Large intestine (tissue), 3 donors: Measurements from ENCODE around the gene ST6GALNAC3. TPM values are rescaled to one million over a fixed set of nuclear protein-coding genes. Genes with fewer than 3 reads are reported as not detected.
A peak's percentile ranks its signal among the peaks of the same experiment; 100 is the strongest.

Experiments
- DNase-seq, 2 donors: peaks; one replicate each; pipeline versions ENCODE4 v3.0.0 to v3.0.0-alpha.2; 2013
- H3K27ac ChIP-seq: one replicate; pipeline ENCODE4 v1.5.1; 2013; ENCODE audit warnings: low read length
- H3K27me3 ChIP-seq: 2 replicates; pipeline ENCODE4 v1.6.1; 2013; ENCODE audit warnings: low read length; ENCODE audit not compliant: control insufficient read depth, insufficient read depth
- H3K36me3 ChIP-seq: 2 replicates; pipeline ENCODE4 v1.6.1; 2013; ENCODE audit warnings: low read length; ENCODE audit not compliant: control insufficient read depth, insufficient read depth
- H3K4me1 ChIP-seq: one replicate; pipeline ENCODE4 v1.6.1; 2013; ENCODE audit warnings: low read length; ENCODE audit not compliant: control insufficient read depth, insufficient read depth
- H3K4me3 ChIP-seq: one replicate; pipeline ENCODE4 v1.5.1; 2013; ENCODE audit warnings: low read length
- H3K9me3 ChIP-seq: one replicate; pipeline ENCODE4 v1.6.1; 2013; ENCODE audit warnings: mild to moderate bottlenecking, low read depth, low read length, moderate library complexity; ENCODE audit not compliant: control insufficient read depth
- WGBS: methylation state at CpG from one replicate; pipeline ENCODE4 v1.1.5; 2013; ENCODE audit warnings: low lambda C conversion rate; ENCODE audit not compliant: insufficient coverage; 5-methylcytosine and 5-hydroxymethylcytosine counted together
- polyA plus RNA-seq: library from polyadenylated mRNA; unstranded; fragments of 120-200 nt; gene quantifications from one replicate; pipeline ENCODE4 v1.2.1, GENCODE V29; 2013

The ST6GALNAC3 gene
- polyA plus RNA-seq, 1 donor = 18.0 TPM

GRCh38 chr1:76068953-76069561, 5.5 kb upstream of the ST6GALNAC3 start:
- WGBS = 100% methylated on average over 1 of the region's 3 CpGs
- no peaks in the 10 kb centered on the region for H3K27me3 ChIP-seq
- no peak overlapping the region for H3K27ac ChIP-seq

GRCh38 chr1:76070538-76070937, 4.0 kb upstream of the ST6GALNAC3 start:
- no peak for DNase-seq
- H3K27ac ChIP-seq = no peak overlapping the region
- 100% methylated on average over 2 of the region's 3 CpGs for WGBS

More at GRCh38 chr1:76068953-76069561, 5.5 kb upstream of the ST6GALNAC3 start:
- no peaks in the 10 kb centered on the region for H3K9me3 ChIP-seq
- no peak for DNase-seq
- H3K4me3 ChIP-seq = no peak overlapping the region
- H3K4me1 ChIP-seq = peaks cover 7% of the 10 kb centered on the region
- no peaks in the 10 kb centered on the region for H3K36me3 ChIP-seq

GRCh38 chr1:76073481-76073880, 1.1 kb upstream of the ST6GALNAC3 start:
- WGBS = no CpG with 5 or more reads among the region's 5 CpGs
- H3K27ac ChIP-seq = no peak overlapping the region
- no peaks in the 10 kb centered on the region for H3K27me3 ChIP-seq
- no peak overlapping the region for H3K4me3 ChIP-seq
- no peak for DNase-seq
- no peaks in the 10 kb centered on the region for H3K9me3 ChIP-seq
- H3K4me1 ChIP-seq = peaks cover 7% of the 10 kb centered on the region
- no peaks in the 10 kb centered on the region for H3K36me3 ChIP-seq

More at GRCh38 chr1:76070538-76070937, 4.0 kb upstream of the ST6GALNAC3 start:
- Histone ChIP-seq H3K4me1 (peaks cover 7% of the 10 kb centered on the region), H3K9me3 (no peaks in the 10 kb centered on the region), H3K36me3 (no peaks in the 10 kb centered on the region), H3K4me3 (no peak overlapping the region), H3K27me3 (no peaks in the 10 kb centered on the region)

GRCh38 chr1:76075188-76075489, 593 bp downstream of the ST6GALNAC3 start:
- H3K36me3 ChIP-seq = no peaks in the 10 kb centered on the region
- DNase-seq = no peak
- H3K27ac ChIP-seq = no peak overlapping the region
- no CpG with 5 or more reads among the region's 9 CpGs for WGBS
- H3K27me3 ChIP-seq = no peaks in the 10 kb centered on the region
- peaks cover 7% of the 10 kb centered on the region for H3K4me1 ChIP-seq
- peak overlapping the region; percentile 78 for H3K4me3 ChIP-seq
- H3K9me3 ChIP-seq = no peaks in the 10 kb centered on the region

GRCh38 chr1:76075877-76076276, 1.3 kb downstream of the ST6GALNAC3 start:
- 50% methylated on average over 1 of the region's 5 CpGs for WGBS
- peaks cover 7% of the 10 kb centered on the region for H3K4me1 ChIP-seq
- peak in 1 of 2 donors; percentile 49 for DNase-seq
- no peaks in the 10 kb centered on the region for H3K27me3 ChIP-seq
- H3K4me3 ChIP-seq = peak overlapping the region; percentile 78
- H3K36me3 ChIP-seq = no peaks in the 10 kb centered on the region
- no peaks in the 10 kb centered on the region for H3K9me3 ChIP-seq
- no peak overlapping the region for H3K27ac ChIP-seq

GRCh38 chr1:76079475-76080227, 5.1 kb downstream of the ST6GALNAC3 start:
- DNase-seq = no peak
- H3K4me1 ChIP-seq = no peaks in the 10 kb centered on the region
- H3K27ac ChIP-seq = no peak overlapping the region
- no peaks in the 10 kb centered on the region for H3K9me3 ChIP-seq
- H3K36me3 ChIP-seq = no peaks in the 10 kb centered on the region
- no peaks in the 10 kb centered on the region for H3K27me3 ChIP-seq
- 82% methylated on average over 3 of the region's 7 CpGs for WGBS
- no peak overlapping the region for H3K4me3 ChIP-seq

GRCh38 chr1:76080552-76081079, 6.1 kb downstream of the ST6GALNAC3 start:
- Histone ChIP-seq H3K4me3 (no peak overlapping the region), H3K27me3 (no peaks in the 10 kb centered on the region), H3K9me3 (no peaks in the 10 kb centered on the region), H3K4me1 (no peaks in the 10 kb centered on the region), H3K36me3 (no peaks in the 10 kb centered on the region), H3K27ac (no peak overlapping the region)
- 91% methylated on average over 1 of the region's 4 CpGs for WGBS
- no peak for DNase-seq

- H3K36me3 ChIP-seq = no peaks in the 10 kb centered on the region
- H3K4me1 ChIP-seq = no peaks in the 10 kb centered on the region
- WGBS = 100% methylated on average over 1 of the region's 4 CpGs
- no peaks in the 10 kb centered on the region for H3K9me3 ChIP-seq
- no peak overlapping the region for H3K27ac ChIP-seq
- DNase-seq = no peak
- no peak overlapping the region for H3K4me3 ChIP-seq
- no peaks in the 10 kb centered on the region for H3K27me3 ChIP-seq
These were observed 7.5 kb downstream of the ST6GALNAC3 start for GRCh38 chr1:76082062-76082461.

- Histone ChIP-seq H3K27ac (no peak overlapping the region), H3K36me3 (no peaks in the 10 kb centered on the region), H3K9me3 (no peaks in the 10 kb centered on the region), H3K4me1 (peaks cover 3% of the 10 kb centered on the region), H3K27me3 (no peaks in the 10 kb centered on the region), H3K4me3 (no peak overlapping the region)
- DNase-seq = peak in 1 of 2 donors; percentile 32
- no CpG with 5 or more reads among the region's 10 CpGs for WGBS
These were observed 8.6 kb downstream of the ST6GALNAC3 start for GRCh38 chr1:76083189-76083588.

GRCh38 chr1:76084029-76084627, 9.6 kb downstream of the ST6GALNAC3 start:
- DNase-seq = no peak
- WGBS = no CpG with 5 or more reads among the region's 4 CpGs

More at GRCh38 chr1:76084029-76084627, 9.6 kb downstream of the ST6GALNAC3 start:
- no peaks in the 10 kb centered on the region for H3K36me3 ChIP-seq
- peaks cover 3% of the 10 kb centered on the region for H3K4me1 ChIP-seq
- no peak overlapping the region for H3K27ac ChIP-seq
- no peaks in the 10 kb centered on the region for H3K9me3 ChIP-seq
- H3K27me3 ChIP-seq = no peaks in the 10 kb centered on the region
- H3K4me3 ChIP-seq = no peak overlapping the region
